NCI-H345 treated with DMSO at 0.1 percent for 48 hours (cell line): Measurements from ENCODE around the gene ADAP1.
"Not testable (repeated sequence)": the region's sequence is repeated elsewhere in the genome, so short reads cannot be mapped to it uniquely, and the experiment has no call there.

Source experiments
- DNase-seq: peaks from one replicate; lab custom pipeline; 2025; ENCODE audit not compliant: unreplicated experiment; lab: John Stamatoyannopoulos, UW

The ADAP1 gene, protein sequence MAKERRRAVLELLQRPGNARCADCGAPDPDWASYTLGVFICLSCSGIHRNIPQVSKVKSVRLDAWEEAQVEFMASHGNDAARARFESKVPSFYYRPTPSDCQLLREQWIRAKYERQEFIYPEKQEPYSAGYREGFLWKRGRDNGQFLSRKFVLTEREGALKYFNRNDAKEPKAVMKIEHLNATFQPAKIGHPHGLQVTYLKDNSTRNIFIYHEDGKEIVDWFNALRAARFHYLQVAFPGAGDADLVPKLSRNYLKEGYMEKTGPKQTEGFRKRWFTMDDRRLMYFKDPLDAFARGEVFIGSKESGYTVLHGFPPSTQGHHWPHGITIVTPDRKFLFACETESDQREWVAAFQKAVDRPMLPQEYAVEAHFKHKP

DNA sequence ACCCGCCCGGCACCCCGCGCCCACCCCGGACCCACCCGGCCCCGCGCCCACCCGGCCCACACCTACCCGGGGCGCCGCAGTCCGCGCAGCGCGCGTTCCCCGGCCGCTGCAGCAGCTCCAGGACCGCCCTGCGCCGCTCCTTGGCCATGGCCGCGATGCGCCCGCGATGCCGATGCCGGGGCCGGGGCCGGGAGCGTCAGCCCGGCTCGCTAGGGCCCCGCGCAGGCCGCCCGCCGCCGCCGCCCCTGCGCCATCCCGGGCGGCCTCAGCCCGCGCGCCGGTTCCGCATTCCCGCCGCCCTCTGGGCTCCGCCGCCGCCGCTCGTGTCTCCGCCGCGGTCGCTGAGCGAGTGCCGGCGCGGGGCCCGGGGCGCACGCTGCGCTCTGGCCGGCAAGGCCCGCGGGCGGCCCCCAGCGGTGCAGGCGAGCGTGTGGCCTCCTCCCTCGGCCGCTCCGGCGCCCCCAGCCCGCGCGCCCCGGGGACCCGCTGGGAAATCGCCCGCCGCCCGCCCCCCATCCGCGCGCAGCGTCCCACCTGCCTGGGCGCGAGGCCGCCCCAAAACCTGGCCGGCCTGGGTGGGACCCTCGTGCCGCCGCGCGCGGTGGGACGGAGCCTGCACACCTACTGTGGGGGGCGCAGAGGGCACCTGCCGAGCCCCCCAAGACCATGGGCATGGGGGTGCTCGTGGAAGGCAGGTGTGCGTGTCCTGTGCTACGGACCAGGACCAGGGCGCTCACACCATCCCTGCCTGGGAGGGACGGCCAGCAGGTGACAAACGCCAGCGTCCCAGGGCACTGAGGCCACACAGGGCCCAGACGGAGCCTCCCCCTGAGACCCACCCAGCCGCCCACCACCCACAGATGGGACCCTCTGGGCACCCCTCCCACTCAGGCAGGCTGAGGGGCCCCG is at the start of gene ADAP1:
Gene ADAP1, minus strand, starts transcription at position 351 of the 909 bp plus-strand sequence. Its CDS starts 203 bp downstream, at position 148.
- DNase-seq: no peak

DNA sequence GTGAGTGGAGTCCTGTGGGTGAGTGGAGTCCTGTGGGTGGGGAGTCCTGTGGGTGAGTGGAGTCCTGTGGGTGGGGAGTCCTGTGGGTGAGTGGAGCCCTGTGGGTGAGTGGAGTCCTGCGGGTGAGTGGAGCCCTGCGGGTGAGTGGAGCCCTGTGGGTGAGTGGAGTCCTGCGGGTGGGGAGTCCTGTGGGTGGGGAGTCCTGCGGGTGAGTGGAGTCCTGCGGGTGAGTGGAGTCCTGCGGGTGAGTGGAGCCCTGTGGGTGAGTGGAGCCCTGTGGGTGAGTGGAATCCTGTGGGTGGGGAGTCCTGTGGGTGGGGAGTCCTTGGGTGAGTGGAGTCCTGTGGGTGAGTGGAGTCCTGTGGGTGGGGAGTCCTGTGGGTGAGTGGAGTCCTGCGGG is 48.0 kb upstream of the ADAP1 start:
- DNase-seq: not testable (repeated sequence)

DNA sequence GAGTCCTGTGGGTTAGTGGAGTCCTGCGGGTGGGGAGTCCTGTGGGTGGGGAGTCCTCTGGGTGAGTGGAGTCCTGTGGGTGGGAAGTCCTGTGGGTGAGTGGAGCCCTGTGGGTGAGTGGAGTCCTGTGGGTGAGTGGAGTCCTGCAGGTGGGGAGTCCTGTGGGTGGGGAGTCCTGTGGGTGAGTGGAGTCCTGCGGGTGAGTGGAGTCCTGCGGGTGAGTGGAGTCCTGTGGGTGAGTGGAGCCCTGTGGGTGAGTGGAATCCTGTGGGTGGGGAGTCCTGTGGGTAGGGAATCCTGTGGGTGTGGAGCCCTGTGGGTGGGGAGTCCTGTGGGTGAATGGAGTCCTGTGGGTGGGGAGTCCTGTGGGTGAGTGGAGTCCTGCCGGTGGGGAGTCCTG is 47.5 kb upstream of the ADAP1 start:
- not testable (repeated sequence) for DNase-seq

DNA sequence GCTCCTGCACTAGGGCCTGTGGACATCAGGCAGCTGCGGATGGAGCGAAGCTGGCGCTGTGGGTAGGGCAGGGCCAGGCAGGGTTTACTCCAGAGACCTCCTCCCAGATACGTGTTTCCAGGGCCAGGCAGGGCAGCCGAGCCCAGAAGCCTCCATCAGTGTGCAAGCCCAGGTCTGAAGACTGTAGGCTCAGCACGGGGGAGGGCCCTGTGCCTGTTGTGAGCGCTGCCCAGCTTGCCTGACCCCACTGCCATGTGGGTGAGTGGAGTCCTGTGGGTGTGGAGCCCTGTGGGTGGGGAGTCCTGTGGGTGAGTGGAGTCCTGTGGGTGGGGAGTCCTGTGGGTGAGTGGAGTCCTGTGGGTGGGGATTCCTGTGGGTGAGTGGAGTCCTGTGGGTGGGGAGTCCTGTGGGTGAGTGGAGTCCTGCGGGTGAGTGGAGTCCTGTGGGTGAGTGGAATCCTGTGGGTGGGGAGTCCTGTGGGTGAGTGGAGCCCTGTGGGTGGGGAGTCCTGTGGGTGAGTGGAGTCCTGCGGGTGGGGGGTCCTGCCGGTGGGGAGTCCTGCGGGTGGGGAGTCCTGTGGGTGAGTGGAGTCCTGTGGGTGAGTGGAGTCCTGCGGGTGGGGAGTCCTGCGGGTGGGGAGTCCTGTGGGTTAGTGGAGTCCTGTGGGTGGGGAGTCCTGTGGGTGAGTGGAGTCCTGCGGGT is 46.7 kb upstream of the ADAP1 start:
- DNase-seq: not testable (repeated sequence)

DNA sequence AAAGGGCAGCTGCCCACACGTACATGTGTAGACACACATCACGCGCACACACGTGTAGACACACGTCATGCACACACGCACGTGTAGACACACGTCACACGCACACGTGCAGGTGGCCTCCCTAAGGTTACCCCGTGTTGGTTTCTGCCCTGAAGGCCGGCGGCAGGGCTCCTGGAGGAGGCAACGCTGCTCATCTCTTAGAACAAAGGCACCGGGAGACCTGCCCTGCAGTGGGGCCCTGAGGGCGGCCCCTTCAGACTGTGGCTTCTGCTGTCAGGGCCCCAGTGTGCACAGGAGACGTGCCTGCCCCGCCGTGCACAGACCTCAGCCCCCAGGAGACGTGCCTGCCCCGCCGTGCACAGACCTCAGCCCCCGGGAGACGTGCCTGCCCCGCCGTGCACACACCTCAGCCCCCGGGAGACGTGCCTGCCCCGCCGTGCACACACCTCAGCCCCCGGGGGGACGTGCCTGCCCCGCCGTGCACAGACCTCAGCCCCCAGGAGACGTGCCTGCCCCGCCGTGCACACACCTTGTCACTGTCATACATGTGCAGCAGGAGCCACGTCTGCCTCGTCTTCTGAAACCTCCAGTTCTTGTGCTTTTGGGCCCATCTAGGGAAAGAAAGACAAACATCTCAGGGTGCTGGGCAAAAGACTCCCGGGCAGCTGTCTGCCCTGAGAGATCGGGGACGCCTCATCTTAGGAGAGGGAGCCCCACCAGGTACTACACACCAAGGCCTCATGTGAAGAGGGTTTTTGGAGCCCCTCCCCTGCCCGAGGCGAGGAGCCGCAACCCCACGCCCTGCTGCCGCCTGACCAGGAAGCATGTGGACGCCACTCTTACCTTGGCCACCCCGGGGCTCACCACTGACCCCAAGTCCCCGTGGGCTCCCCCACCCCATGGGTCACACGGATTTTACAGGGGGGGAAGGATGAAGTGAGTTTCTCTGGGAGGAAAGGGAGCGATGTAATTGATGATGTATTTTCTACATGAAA is 45.8 kb upstream of the ADAP1 start:
- no peak for DNase-seq

- DNase-seq: no peak
These were observed 44.8 kb upstream of the ADAP1 start for GRCh38 chr7:999149-999879.

- no peak for DNase-seq
These were observed 43.2 kb upstream of the ADAP1 start for GRCh38 chr7:997404-998395.

- DNase-seq: no peak
These were observed 41.8 kb upstream of the ADAP1 start for GRCh38 chr7:996079-996872.

- no peak for DNase-seq
These were observed 41.1 kb upstream of the ADAP1 start for GRCh38 chr7:995571-995970.

GRCh38 chr7:994592-995308 is 40.3 kb upstream of the ADAP1 start:
- no peak for DNase-seq

DNA sequence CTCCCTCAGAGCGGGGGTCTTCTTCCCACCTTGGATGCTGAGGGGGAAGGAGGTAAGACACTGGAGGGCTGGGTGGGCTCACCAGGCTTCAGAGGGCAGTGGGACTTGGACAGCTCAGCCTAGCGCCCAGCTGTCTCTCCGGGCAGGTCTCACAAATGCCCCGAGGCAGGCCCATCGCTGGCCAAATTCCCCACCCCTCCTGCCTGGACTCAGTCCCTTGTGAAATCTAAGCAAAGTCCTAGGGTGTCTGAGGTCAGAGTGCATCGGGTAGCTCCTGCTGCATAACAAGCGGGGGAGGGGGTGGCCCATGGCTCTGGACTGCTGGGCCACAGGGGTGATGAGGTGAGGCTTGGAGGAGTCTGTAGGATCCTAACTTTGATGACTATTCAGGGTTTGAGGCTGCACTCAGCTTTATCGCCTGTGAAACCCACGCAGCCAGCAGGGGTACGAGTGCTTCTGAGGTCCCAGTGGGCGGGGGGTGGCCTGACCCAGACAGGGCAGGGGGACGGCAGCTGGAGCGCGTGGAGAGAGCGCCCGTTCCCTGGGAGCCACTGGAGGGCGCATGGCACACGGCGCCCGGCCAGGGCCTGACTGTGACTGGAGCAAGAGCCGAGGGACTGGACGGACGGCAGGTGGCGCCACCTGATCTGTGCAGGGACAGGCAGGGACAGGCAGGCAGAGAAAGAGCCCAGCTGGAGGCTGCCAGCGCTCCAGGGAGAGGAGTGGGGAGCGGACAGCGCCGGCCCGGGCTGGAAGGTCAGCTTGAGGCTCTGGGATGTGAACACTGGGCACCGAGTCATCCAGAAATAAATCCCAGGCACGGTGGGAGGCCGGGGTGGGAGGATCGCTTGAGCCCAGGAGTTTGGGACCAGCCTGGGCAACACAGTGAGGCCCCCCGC is 38.5 kb upstream of the ADAP1 start:
- peak; percentile 87 for DNase-seq

DNA sequence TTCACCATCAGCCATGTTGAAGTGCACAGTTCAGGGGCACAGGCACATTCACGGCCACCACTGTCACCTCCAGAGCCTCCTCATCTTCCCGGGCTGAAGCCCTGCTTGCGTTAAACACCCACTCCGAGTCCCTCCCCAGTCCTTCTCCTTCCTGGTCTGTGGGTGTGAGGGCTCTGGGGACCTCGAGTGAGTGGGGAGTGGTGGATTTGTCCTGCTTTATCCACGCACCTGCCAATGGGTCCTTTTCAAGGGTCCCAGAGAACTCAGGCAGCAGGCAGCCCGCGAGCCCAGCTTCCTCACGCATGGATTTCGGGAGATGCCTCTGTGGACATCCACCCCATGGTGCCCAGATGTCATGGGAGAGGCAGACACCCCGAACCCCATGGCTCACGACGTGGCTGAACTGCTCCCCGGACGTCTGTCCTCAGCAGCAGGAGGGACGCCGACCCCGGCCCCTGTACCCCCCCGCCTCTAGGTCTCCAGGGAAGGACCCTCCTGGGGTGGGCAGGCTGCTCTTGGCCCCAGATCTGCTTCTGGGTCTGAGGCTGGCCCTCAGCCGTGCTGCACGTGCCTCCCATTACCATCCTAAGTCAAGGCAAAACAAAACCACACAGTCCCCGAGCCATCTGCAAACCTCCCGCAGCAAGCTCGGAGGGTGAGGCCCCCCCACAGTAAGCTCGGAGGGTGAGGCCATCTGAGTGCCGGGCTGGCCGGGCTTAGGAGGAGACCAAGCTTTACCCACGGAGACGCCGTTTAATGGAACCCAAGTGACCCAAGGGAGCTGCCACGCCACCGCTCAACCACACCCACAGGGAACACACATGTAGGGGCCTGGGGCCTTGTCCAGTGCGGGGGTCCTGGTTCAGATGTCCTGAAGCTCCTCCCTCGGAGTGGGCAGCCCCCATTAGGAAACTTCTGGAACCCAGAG is 37.5 kb upstream of the ADAP1 start:
- DNase-seq: no peak

- DNase-seq: no peak
These were observed 36.7 kb upstream of the ADAP1 start for GRCh38 chr7:990933-991728.

- no peak for DNase-seq
These were observed 36.0 kb upstream of the ADAP1 start for GRCh38 chr7:990352-990932.
